ENCODE data around the gene THRB.

THRB gene

DNA sequence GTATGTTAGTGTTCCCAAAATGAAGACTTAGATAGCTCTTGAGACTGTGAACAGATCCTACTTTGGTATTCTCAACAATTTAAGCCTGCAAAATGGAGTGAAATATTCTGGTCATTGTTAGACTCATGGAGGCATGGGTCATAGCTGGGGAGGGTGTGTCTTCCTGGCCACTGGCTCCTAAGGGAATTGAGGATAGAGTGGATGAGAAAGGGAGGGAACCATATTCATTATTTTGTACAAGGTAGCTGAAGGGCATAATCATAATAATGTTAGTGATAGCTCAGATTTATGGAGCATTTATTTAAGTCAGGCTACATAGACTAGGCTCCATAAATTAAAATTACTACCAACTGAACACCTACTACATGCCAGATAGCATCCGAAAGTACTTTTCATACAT lies 295.9 kb downstream of the THRB start:
- H3K4me3 Mint-ChIP-seq = no peak overlapping the region
- no peaks in the 10 kb centered on the region for H3K36me3 Mint-ChIP-seq (ENCODE audit: insufficient read depth)
- H3K27me3 Mint-ChIP-seq = peaks cover 34% of the 10 kb centered on the region
- no peaks in the 10 kb centered on the region for H3K9me3 Mint-ChIP-seq
- no peak for ATAC-seq (replicated peaks; ENCODE audit: extremely low read depth, poor library complexity, severe bottlenecking)
- DNase-seq (ENCODE audit: low spot score in 2 of 2) = no peak
- no peak overlapping the region for H3K27ac Mint-ChIP-seq (ENCODE audit: low read depth)
- H3K4me1 Mint-ChIP-seq = no peaks in the 10 kb centered on the region

DNA sequence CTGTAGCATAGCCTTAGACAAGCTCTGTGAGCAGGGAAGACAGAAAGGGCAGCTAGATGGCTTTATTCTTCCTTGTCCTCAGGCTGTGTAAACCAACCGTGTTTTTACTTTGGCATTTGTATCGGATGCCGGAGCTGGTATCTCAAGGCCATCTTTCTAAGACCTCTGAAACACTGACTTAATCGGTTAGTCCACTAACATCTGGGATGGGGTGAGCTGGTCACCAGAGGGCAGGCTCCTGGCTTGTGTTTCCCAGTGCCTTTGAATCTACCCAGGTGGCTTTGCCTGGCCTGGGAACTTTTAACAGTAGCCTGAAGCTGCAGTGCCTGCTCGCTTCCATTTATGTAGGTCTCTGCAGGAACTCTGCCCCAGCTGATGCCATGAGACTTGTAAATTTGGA lies 296.8 kb downstream of the THRB start:
- Mint-ChIP-seq H3K36me3 (ENCODE audit: insufficient read depth) (no peaks in the 10 kb centered on the region), H3K9me3 (no peaks in the 10 kb centered on the region), H3K27ac (ENCODE audit: low read depth) (no peak overlapping the region), H3K4me1 (no peaks in the 10 kb centered on the region), H3K27me3 (peaks cover 34% of the 10 kb centered on the region), H3K4me3 (no peak overlapping the region)
- ATAC-seq (replicated peaks; ENCODE audit: extremely low read depth, poor library complexity, severe bottlenecking) (no peak), DNase-seq (ENCODE audit: low spot score in 2 of 2) (no peak)

- no peaks in the 10 kb centered on the region for H3K36me3 Mint-ChIP-seq (ENCODE audit: insufficient read depth)
- no peak overlapping the region for H3K4me3 Mint-ChIP-seq
- no peaks in the 10 kb centered on the region for H3K9me3 Mint-ChIP-seq
- no peak for DNase-seq (ENCODE audit: low spot score in 2 of 2)
- no peaks in the 10 kb centered on the region for H3K4me1 Mint-ChIP-seq
- ATAC-seq (replicated peaks; ENCODE audit: extremely low read depth, poor library complexity, severe bottlenecking) = no peak
- peaks cover 24% of the 10 kb centered on the region for H3K27me3 Mint-ChIP-seq
- H3K27ac Mint-ChIP-seq (ENCODE audit: low read depth) = no peak overlapping the region
These were observed 298.1 kb downstream of the THRB start for GRCh38 chr3:24196526-24196925.

- H3K27me3 Mint-ChIP-seq = peaks cover 16% of the 10 kb centered on the region
- no peaks in the 10 kb centered on the region for H3K36me3 Mint-ChIP-seq (ENCODE audit: insufficient read depth)
- no peak overlapping the region for H3K27ac Mint-ChIP-seq (ENCODE audit: low read depth)
- no peaks in the 10 kb centered on the region for H3K9me3 Mint-ChIP-seq
- no peak for ATAC-seq (replicated peaks; ENCODE audit: extremely low read depth, poor library complexity, severe bottlenecking)
- H3K4me1 Mint-ChIP-seq = no peaks in the 10 kb centered on the region
- H3K4me3 Mint-ChIP-seq = no peak overlapping the region
- DNase-seq (ENCODE audit: low spot score in 2 of 2) = no peak
These were observed 299.0 kb downstream of the THRB start for GRCh38 chr3:24195504-24196230.

GRCh38 chr3:24192469-24193056 lies 302.1 kb downstream of the THRB start:
- DNase-seq (ENCODE audit: low spot score in 2 of 2) (no peak), ATAC-seq (replicated peaks; ENCODE audit: extremely low read depth, poor library complexity, severe bottlenecking) (no peak)
- Mint-ChIP-seq H3K36me3 (ENCODE audit: insufficient read depth) (no peaks in the 10 kb centered on the region), H3K27ac (ENCODE audit: low read depth) (no peak overlapping the region), H3K27me3 (no peaks in the 10 kb centered on the region), H3K9me3 (no peaks in the 10 kb centered on the region), H3K4me3 (no peak overlapping the region), H3K4me1 (no peaks in the 10 kb centered on the region)

DNA sequence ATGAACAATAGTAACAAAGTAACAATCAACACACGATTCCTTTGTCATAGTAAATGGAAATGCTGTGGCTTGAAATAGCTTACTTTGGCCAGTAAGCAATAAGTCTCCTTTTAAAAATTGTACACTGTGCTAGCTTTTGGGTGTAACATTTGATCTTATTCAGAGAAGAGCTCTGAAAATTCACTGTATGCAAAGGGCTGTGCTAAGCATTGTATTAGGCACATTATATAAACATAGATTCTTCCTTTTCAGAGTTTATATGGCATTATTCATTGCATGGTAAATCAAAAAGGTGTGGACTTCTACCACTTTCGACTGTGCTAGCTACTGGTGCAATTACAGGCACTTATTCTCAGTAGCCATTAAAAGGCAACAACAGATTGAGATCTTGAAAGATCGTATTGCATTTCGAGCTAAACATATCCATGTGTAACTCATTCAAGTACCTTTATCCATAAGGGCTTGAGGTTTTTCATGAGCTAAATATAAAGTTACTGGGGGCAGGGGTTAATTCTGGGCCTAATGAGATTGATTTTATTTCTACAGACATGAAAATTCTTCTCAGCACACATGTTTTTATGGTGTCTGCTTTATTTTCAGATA lies 302.7 kb downstream of the THRB start:
- no peak overlapping the region for H3K27ac Mint-ChIP-seq (ENCODE audit: low read depth)
- H3K9me3 Mint-ChIP-seq = no peaks in the 10 kb centered on the region
- H3K36me3 Mint-ChIP-seq (ENCODE audit: insufficient read depth) = no peaks in the 10 kb centered on the region
- H3K4me1 Mint-ChIP-seq = no peaks in the 10 kb centered on the region
- ATAC-seq (replicated peaks; ENCODE audit: extremely low read depth, poor library complexity, severe bottlenecking) (no peak), DNase-seq (ENCODE audit: low spot score in 2 of 2) (no peak)
- no peak overlapping the region for H3K4me3 Mint-ChIP-seq
- no peaks in the 10 kb centered on the region for H3K27me3 Mint-ChIP-seq

DNA sequence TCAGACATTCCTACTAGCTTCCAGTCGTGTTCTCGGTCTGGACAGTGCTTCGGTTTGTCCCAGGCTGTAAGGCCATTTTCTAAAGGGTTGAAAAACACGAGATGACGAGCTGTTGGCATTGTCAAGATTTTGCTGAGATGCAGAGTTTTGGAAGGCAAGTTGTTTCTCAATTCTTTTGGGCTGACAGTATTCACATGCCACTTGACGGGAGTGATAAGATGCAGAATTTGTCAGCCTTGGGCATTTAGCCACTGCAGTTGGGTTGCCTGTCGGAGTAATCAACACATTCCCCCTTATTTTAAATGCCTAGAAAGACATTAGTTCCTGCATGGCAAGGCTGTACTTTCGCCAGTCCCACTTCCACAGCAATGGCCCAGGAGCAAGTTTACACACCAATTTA lies 304.4 kb downstream of the THRB start:
- H3K27me3 Mint-ChIP-seq = no peaks in the 10 kb centered on the region

DNA sequence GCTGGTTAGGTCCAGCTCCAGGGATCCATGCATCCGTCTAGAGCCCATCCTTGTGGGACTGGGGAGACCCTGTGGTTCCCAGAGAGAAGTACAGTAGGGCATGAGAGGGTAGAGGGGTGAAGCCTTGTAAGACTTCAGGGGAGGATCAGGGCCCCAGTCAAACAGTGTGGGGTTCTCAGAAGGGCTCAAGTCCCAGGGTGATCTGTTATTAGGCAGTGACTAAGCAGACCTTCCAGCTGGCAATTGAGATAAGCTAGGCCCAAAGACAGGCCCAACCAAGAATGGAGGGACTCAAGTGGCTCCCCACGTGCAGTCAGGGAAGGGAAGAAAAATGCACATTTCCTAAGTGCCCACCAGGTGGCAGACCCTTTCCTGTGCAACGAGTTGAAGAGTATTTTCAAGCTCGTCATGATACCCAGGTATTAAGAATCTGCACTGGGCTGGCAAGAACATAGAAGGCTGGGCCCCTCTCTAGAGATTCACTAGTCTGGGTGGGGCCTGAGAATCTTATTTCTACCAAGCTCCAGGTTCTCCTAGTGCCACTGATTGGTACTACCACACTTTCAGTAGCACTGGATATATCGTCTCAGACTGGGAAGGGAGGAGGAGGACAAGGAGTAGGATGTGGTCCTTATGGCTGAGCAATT lies 308.8 kb downstream of the THRB start:
- Mint-ChIP-seq H3K36me3 (ENCODE audit: insufficient read depth) (no peaks in the 10 kb centered on the region), H3K27ac (ENCODE audit: low read depth) (no peak overlapping the region), H3K9me3 (no peaks in the 10 kb centered on the region), H3K4me3 (no peak overlapping the region), H3K27me3 (no peaks in the 10 kb centered on the region), H3K4me1 (no peaks in the 10 kb centered on the region)
- no peak for DNase-seq (ENCODE audit: low spot score in 2 of 2)
- ATAC-seq (replicated peaks; ENCODE audit: extremely low read depth, poor library complexity, severe bottlenecking) = no peak

More for the DNA sequence above, 304.4 kb downstream of the THRB start:
- ATAC-seq (replicated peaks; ENCODE audit: extremely low read depth, poor library complexity, severe bottlenecking) (no peak), DNase-seq (ENCODE audit: low spot score in 2 of 2) (no peak)
- H3K4me3 Mint-ChIP-seq = no peak overlapping the region
- H3K9me3 Mint-ChIP-seq = no peaks in the 10 kb centered on the region
- H3K36me3 Mint-ChIP-seq (ENCODE audit: insufficient read depth) = no peaks in the 10 kb centered on the region
- H3K4me1 Mint-ChIP-seq = no peaks in the 10 kb centered on the region
- no peak overlapping the region for H3K27ac Mint-ChIP-seq (ENCODE audit: low read depth)

DNA sequence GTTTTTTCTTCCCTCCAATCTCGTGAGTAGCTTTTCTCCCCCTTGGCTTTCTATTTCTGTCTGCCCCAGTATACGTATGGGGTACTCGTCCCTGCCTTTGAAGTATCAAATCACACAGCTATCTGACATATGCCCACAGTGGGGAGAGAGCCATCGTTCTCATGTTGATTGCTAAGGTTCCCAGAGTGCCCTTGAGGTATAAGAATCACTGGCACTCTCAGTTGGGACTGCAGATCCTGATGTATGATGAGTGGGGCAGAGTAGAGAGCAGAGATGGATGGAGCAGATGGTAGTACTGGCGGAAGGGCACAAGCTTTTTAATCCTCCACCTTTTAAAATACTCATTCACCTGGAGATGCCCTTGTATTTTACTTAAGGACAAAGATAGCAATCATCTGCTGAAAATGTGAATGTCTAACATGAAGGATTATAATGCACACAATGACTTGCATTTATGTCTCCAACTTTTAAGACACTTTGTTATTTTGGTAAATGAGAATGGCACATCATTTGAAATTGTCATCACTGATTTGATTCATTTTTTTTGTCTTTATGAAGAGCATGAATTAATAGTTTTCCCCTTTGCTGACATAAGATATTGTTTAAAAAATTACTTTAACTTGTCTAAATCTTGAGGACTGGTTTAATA lies 310.0 kb downstream of the THRB start:
- H3K4me3 Mint-ChIP-seq = no peak overlapping the region

DNA sequence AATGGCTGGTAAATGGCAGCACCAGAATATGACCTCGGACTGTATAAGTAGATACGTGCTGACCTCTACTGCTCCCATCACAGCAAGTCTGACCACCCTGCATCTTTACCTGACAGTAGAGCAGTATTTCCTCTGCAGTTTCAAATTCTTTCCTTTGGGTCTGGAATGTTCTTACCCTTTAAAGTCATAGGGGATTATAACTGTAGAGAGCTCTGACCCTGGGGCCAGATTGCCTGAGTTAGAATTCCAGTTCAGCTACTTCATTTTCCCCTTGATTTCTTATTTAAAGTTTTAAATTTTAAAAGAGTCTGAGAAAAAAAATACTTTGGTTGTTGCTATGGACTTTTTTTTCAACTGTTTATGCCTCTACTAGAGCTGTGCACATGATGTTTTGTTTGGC lies 311.9 kb downstream of the THRB start:
- no peak overlapping the region for H3K4me3 Mint-ChIP-seq

More for the DNA sequence above, 310.0 kb downstream of the THRB start:
- H3K9me3 Mint-ChIP-seq = no peaks in the 10 kb centered on the region
- no peaks in the 10 kb centered on the region for H3K27me3 Mint-ChIP-seq
- ATAC-seq (replicated peaks; ENCODE audit: extremely low read depth, poor library complexity, severe bottlenecking) = no peak
- no peaks in the 10 kb centered on the region for H3K36me3 Mint-ChIP-seq (ENCODE audit: insufficient read depth)
- DNase-seq (ENCODE audit: low spot score in 2 of 2) = no peak
- H3K27ac Mint-ChIP-seq (ENCODE audit: low read depth) = no peak overlapping the region
- no peaks in the 10 kb centered on the region for H3K4me1 Mint-ChIP-seq

GRCh38 chr3:24181256-24181655 lies 313.4 kb downstream of the THRB start:
- DNase-seq (ENCODE audit: low spot score in 2 of 2) = no peak
- Mint-ChIP-seq H3K36me3 (ENCODE audit: insufficient read depth) (no peaks in the 10 kb centered on the region), H3K4me3 (no peak overlapping the region), H3K4me1 (no peaks in the 10 kb centered on the region), H3K27ac (ENCODE audit: low read depth) (no peak overlapping the region), H3K9me3 (no peaks in the 10 kb centered on the region), H3K27me3 (no peaks in the 10 kb centered on the region)
- ATAC-seq (replicated peaks; ENCODE audit: extremely low read depth, poor library complexity, severe bottlenecking) = no peak

More for the DNA sequence above, 311.9 kb downstream of the THRB start:
- H3K27me3 Mint-ChIP-seq = no peaks in the 10 kb centered on the region
- DNase-seq (ENCODE audit: low spot score in 2 of 2) (no peak), ATAC-seq (replicated peaks; ENCODE audit: extremely low read depth, poor library complexity, severe bottlenecking) (no peak)
- no peak overlapping the region for H3K27ac Mint-ChIP-seq (ENCODE audit: low read depth)
- no peaks in the 10 kb centered on the region for H3K36me3 Mint-ChIP-seq (ENCODE audit: insufficient read depth)
- H3K9me3 Mint-ChIP-seq = no peaks in the 10 kb centered on the region
- no peaks in the 10 kb centered on the region for H3K4me1 Mint-ChIP-seq

GRCh38 chr3:24180616-24181015 lies 314.0 kb downstream of the THRB start:
- no peak overlapping the region for H3K27ac Mint-ChIP-seq (ENCODE audit: low read depth)
- no peaks in the 10 kb centered on the region for H3K9me3 Mint-ChIP-seq
- DNase-seq (ENCODE audit: low spot score in 2 of 2) (no peak), ATAC-seq (replicated peaks; ENCODE audit: extremely low read depth, poor library complexity, severe bottlenecking) (no peak)
- H3K4me1 Mint-ChIP-seq = no peaks in the 10 kb centered on the region
- H3K4me3 Mint-ChIP-seq = no peak overlapping the region
- H3K36me3 Mint-ChIP-seq (ENCODE audit: insufficient read depth) = no peaks in the 10 kb centered on the region
- no peaks in the 10 kb centered on the region for H3K27me3 Mint-ChIP-seq

All from central memory CD8-positive, alpha-beta T cell (primary cell).